Neural cell (in vitro differentiated cells): ENCODE results near the gene HDAC4. TPM values are rescaled to one million over a fixed set of nuclear protein-coding genes. Genes with fewer than 3 reads are reported as not detected.

Source experiments
- H2AFZ ChIP-seq: fragments of 200-600, 300-800 bp; sonication (generic), shearing (Covaris generic); 2 replicates; pipeline ENCODE4 v1.6.0; 2014; ENCODE audit warnings: low read depth, mild to moderate bottlenecking, antibody characterized with exemption, low read length, moderate library complexity
- H3F3A ChIP-seq: fragments of 200-600 bp; shearing (Covaris generic); 2 replicates; pipeline ENCODE4 v1.6.1; 2016; ENCODE audit warnings: mild to moderate bottlenecking, moderate library complexity, mixed read lengths, antibody characterized with exemption, low read length; ENCODE audit not compliant: insufficient read depth, poor library complexity, severe bottlenecking
- H3K27ac ChIP-seq: fragments of 200-600, 300-800 bp; sonication (generic), shearing (Covaris generic); 2 replicates; pipeline ENCODE4 v1.5.1; 2014; ENCODE audit warnings: mild to moderate bottlenecking, low read length, moderate library complexity
- H3K27me3 ChIP-seq: fragments of 300-800, 200-600 bp; sonication (generic), shearing (Covaris generic); 2 replicates; pipeline ENCODE4 v1.6.0; 2014; ENCODE audit warnings: mild to moderate bottlenecking, low read depth, low read length, moderate library complexity; ENCODE audit not compliant: insufficient read depth
- H3K36me3 ChIP-seq: fragments of 300-800, 200-600 bp; sonication (generic), shearing (Covaris generic); 2 replicates; pipeline ENCODE4 v1.5.1; 2014; ENCODE audit warnings: mild to moderate bottlenecking, antibody characterized with exemption, low read length, moderate library complexity; ENCODE audit not compliant: insufficient read depth
- H3K4me2 ChIP-seq: fragments of 300-800, 200-600 bp; sonication (generic), shearing (Covaris generic); 2 replicates; pipeline ENCODE4 v1.6.0; 2014; ENCODE audit warnings: mild to moderate bottlenecking, low read length
- H3K4me3 ChIP-seq: fragments of 300-800, 200-600 bp; sonication (generic), shearing (Covaris generic); 2 replicates; pipeline ENCODE4 v1.5.1; 2014; ENCODE audit warnings: mild to moderate bottlenecking, low read length, moderate library complexity
- H3K79me2 ChIP-seq: fragments of 200-600 bp; shearing (Covaris generic); replicated peaks from 2 replicates; pipeline ENCODE4 v1.6.0; 2014; ENCODE audit warnings: mild to moderate bottlenecking, low read length, moderate library complexity; ENCODE audit not compliant: insufficient read depth
- H3K9ac ChIP-seq: fragments of 300-800, 200-600 bp; sonication (generic), shearing (Covaris generic); 2 replicates; pipeline ENCODE4 v1.6.1; 2016; ENCODE audit warnings: mild to moderate bottlenecking, low read length, mixed read lengths
- H3K9me2 ChIP-seq: fragments of 200-600 bp; shearing (Covaris generic); 2 replicates; pipeline ENCODE4 v1.6.1; 2016; ENCODE audit warnings: mild to moderate bottlenecking, low read length, mixed read lengths; ENCODE audit not compliant: insufficient read depth
- H3K9me3 ChIP-seq: fragments of 200-600, 300-800 bp; sonication (generic), shearing (Covaris generic); 2 replicates; pipeline ENCODE4 v1.6.1; 2016; ENCODE audit warnings: mild to moderate bottlenecking, mixed run types, low read length, moderate library complexity, mixed read lengths
- H4K20me1 ChIP-seq: fragments of 200-600 bp; shearing (Covaris generic); 2 replicates; pipeline ENCODE4 v1.6.1; 2016; ENCODE audit warnings: mild to moderate bottlenecking, mixed run types; ENCODE audit not compliant: insufficient read depth
- EP300 ChIP-seq: fragments of 450-650 bp; conservative IDR thresholded peaks from 2 replicates; pipeline ENCODE4 v1.6.1; 2014; ENCODE audit warnings: antibody characterized with exemption, mild to moderate bottlenecking, moderate library complexity; ENCODE audit not compliant: poor library complexity, severe bottlenecking
- EZH2 ChIP-seq: fragments of 200-600, 300-800 bp; shearing (Covaris generic), sonication (generic); IDR thresholded peaks from 2 replicates; pipeline ENCODE4 v1.6.1; 2014; ENCODE audit warnings: antibody characterized with exemption, low read length, borderline replicate concordance, mild to moderate bottlenecking; ENCODE audit not compliant: insufficient read depth, poor library complexity, severe bottlenecking
- MXI1 ChIP-seq: fragments of 450-650 bp; conservative IDR thresholded peaks from 2 replicates; pipeline ENCODE4 v1.6.1; 2014; ENCODE audit warnings: antibody characterized with exemption, mild to moderate bottlenecking; ENCODE audit not compliant: poor library complexity, severe bottlenecking
- POLR2AphosphoS5 ChIP-seq: IDR thresholded peaks from 2 replicates; pipeline ENCODE4 v1.6.1; 2012
- RAD21 ChIP-seq: fragments of 450-650 bp; conservative IDR thresholded peaks from 2 replicates; pipeline ENCODE4 v1.6.1; 2014; ENCODE audit warnings: antibody characterized with exemption, mild to moderate bottlenecking, moderate library complexity
- SMC3 ChIP-seq: fragments of 450-650 bp; conservative IDR thresholded peaks from 2 replicates; pipeline ENCODE4 v1.6.1; 2014; ENCODE audit warnings: antibody characterized with exemption, mild to moderate bottlenecking, moderate library complexity; ENCODE audit not compliant: poor library complexity
- TAF1 ChIP-seq: IDR thresholded peaks from 2 replicates; pipeline ENCODE4 v1.6.1; 2012; ENCODE audit warnings: low read depth
- polyA plus RNA-seq: library from polyadenylated mRNA; depleted of rRNA; stranded (reverse); fragments of >200 nt; gene quantifications from 2 replicates; pipeline ENCODE4 v1.2.3, GENCODE V29; 2014
- TF ChIP-seq, protein P1 (sequence below): fragments of 450-650 bp; IDR thresholded peaks from 2 replicates; pipeline ENCODE4 v1.5.1; 2014; ENCODE audit warnings: antibody characterized with exemption, mild to moderate bottlenecking, moderate library complexity; ENCODE audit not compliant: poor library complexity, severe bottlenecking
- TF ChIP-seq, protein P2 (sequence below): IDR thresholded peaks from 2 replicates; pipeline ENCODE4 v1.6.1; 2012; ENCODE audit warnings: borderline replicate concordance

The HDAC4 gene
- polyA plus RNA-seq, 1 donor from 2014 or later = 3.4 TPM

DNA sequence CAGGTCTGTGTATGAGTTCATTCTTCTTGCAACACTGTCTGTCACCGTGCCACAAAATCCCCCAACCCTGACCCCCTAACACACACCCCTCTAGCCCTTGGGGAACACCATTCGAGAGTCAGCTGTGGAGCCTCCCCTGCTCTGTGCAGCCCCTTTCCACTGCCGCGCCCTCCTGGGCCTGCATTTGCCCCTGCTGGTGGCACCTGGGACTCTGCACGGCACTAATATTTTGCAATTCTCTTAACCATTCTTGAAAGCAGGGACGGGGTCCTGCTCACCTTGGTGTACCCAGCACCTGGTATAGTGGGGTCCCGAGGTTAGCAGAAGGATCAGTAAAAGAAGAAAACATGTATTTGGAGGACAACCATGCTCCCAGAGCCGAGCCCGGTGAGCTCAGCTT is 124.0 kb downstream of the HDAC4 start:
- Histone ChIP-seq H3K9me3 (no peaks in the 10 kb centered on the region), H3K4me2 (no peak overlapping the region)
- TF ChIP-seq TAF1 = no peak
- TF ChIP-seq, protein P1, sequence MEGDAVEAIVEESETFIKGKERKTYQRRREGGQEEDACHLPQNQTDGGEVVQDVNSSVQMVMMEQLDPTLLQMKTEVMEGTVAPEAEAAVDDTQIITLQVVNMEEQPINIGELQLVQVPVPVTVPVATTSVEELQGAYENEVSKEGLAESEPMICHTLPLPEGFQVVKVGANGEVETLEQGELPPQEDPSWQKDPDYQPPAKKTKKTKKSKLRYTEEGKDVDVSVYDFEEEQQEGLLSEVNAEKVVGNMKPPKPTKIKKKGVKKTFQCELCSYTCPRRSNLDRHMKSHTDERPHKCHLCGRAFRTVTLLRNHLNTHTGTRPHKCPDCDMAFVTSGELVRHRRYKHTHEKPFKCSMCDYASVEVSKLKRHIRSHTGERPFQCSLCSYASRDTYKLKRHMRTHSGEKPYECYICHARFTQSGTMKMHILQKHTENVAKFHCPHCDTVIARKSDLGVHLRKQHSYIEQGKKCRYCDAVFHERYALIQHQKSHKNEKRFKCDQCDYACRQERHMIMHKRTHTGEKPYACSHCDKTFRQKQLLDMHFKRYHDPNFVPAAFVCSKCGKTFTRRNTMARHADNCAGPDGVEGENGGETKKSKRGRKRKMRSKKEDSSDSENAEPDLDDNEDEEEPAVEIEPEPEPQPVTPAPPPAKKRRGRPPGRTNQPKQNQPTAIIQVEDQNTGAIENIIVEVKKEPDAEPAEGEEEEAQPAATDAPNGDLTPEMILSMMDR = no peak
- TF ChIP-seq RAD21 = no peak
- TF ChIP-seq MXI1 = no peak
- TF ChIP-seq SMC3 = no peak
- TF ChIP-seq, protein P2, sequence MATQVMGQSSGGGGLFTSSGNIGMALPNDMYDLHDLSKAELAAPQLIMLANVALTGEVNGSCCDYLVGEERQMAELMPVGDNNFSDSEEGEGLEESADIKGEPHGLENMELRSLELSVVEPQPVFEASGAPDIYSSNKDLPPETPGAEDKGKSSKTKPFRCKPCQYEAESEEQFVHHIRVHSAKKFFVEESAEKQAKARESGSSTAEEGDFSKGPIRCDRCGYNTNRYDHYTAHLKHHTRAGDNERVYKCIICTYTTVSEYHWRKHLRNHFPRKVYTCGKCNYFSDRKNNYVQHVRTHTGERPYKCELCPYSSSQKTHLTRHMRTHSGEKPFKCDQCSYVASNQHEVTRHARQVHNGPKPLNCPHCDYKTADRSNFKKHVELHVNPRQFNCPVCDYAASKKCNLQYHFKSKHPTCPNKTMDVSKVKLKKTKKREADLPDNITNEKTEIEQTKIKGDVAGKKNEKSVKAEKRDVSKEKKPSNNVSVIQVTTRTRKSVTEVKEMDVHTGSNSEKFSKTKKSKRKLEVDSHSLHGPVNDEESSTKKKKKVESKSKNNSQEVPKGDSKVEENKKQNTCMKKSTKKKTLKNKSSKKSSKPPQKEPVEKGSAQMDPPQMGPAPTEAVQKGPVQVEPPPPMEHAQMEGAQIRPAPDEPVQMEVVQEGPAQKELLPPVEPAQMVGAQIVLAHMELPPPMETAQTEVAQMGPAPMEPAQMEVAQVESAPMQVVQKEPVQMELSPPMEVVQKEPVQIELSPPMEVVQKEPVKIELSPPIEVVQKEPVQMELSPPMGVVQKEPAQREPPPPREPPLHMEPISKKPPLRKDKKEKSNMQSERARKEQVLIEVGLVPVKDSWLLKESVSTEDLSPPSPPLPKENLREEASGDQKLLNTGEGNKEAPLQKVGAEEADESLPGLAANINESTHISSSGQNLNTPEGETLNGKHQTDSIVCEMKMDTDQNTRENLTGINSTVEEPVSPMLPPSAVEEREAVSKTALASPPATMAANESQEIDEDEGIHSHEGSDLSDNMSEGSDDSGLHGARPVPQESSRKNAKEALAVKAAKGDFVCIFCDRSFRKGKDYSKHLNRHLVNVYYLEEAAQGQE = no peak
- TF ChIP-seq POLR2AphosphoS5 = no peak
- no peak for TF ChIP-seq EZH2
- no peak for TF ChIP-seq EP300

DNA sequence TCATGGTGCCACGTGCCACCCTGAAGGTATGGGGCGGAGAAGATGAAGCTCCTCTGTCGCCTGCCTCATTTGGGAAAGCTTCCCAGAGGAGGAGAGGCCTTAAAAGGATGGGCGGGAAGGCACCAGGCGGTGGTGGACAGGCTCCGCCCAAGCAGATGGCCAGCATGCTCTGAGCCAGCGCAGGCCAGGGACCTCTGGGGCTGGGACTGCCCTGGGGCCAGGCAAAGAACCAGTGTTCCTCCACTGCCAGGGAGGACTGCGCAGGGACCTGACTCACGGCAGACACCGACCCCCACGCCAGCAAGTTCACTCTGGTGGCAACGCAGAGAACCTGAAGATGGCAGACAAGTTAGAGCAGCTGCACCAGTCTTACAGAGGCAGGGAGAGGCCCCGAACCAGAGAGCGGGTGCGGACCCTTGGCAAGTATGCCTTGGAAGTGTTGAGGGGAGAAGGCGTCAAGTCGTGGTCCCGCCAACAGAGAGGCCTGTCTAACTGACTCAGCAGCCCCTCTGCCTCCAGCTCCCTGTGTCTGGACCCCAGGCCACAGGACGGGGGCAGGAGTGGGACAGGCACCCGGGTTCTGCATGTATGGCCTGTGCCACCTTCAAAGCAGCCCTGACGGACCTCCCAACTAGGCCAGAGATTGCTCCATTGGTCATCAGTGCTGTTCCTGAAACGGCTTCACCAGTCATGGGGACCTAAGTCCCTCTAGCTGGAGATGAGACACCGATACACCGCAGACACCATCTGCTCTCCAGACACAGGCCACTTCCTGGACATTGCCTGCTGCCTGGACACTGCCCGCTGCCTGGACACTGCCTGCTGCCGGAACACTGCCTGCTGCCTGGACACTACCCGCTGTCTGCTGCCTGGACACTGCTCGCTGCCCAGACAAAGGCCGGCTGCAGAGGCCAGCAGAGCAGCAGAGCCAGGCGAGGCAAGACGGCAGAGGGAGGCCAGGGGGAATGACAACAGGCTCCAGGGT is 124.7 kb downstream of the HDAC4 start:
- no peaks in the 10 kb centered on the region for H3K9me2 ChIP-seq
- H3K9me3 ChIP-seq = no peaks in the 10 kb centered on the region
- H3K4me3 ChIP-seq = peak overlapping the region; percentile 37
- peaks cover 10% of the 10 kb centered on the region for H3K79me2 ChIP-seq
- no peaks in the 10 kb centered on the region for H3K36me3 ChIP-seq
- H4K20me1 ChIP-seq = no peaks in the 10 kb centered on the region
- TF ChIP-seq, protein P1 = no peak
- TF ChIP-seq TAF1 (no peak), EZH2 (no peak)
- H3F3A ChIP-seq = no peaks in the 10 kb centered on the region
- H3K9ac ChIP-seq = peak overlapping the region; percentile 46
- peak overlapping the region; percentile 66 for H3K27ac ChIP-seq
- no peak overlapping the region for H2AFZ ChIP-seq
- no peak overlapping the region for H3K4me2 ChIP-seq
- no peaks in the 10 kb centered on the region for H3K27me3 ChIP-seq

More for the DNA sequence above, 124.0 kb downstream of the HDAC4 start:
- H4K20me1 ChIP-seq = no peaks in the 10 kb centered on the region
- H3K9me2 ChIP-seq = no peaks in the 10 kb centered on the region
- no peak overlapping the region for H3K4me3 ChIP-seq
- no peaks in the 10 kb centered on the region for H3F3A ChIP-seq
- H2AFZ ChIP-seq = no peak overlapping the region
- no peaks in the 10 kb centered on the region for H3K36me3 ChIP-seq
- peaks cover 10% of the 10 kb centered on the region for H3K79me2 ChIP-seq
- no peak overlapping the region for H3K9ac ChIP-seq
- H3K27me3 ChIP-seq = no peaks in the 10 kb centered on the region
- H3K27ac ChIP-seq = no peak overlapping the region
